AG08396 (cell line): ENCODE data around the gene BLCAP.
"Not testable (repeated sequence)": the region's sequence is repeated elsewhere in the genome, so short reads cannot be mapped to it uniquely, and the experiment has no call there.

Experiments
- DNase-seq: peaks from one replicate; pipeline ENCODE4 v3.0.0; 2012; ENCODE audit warnings: low spot score, mixed read lengths

BLCAP gene

GRCh38 chr20:37527638-37528445, at the start of gene BLCAP:
Gene BLCAP, minus strand, starts transcription at chr20:37527876. Its CDS starts 8,702 bp downstream, at chr20:37519174.
- peak; percentile 96 for DNase-seq

GRCh38 chr20:37577436-37577835, 49.8 kb upstream of the BLCAP start:
- not testable (repeated sequence) for DNase-seq

GRCh38 chr20:37576911-37577310, 49.2 kb upstream of the BLCAP start:
- no peak for DNase-seq

GRCh38 chr20:37575884-37576283, 48.2 kb upstream of the BLCAP start:
- no peak for DNase-seq

GRCh38 chr20:37574199-37574890, 46.7 kb upstream of the BLCAP start:
- no peak for DNase-seq

- DNase-seq, result no peak
Measured at GRCh38 chr20:37573626-37574198, 46.0 kb upstream of the BLCAP start.

GRCh38 chr20:37571033-37571432, 43.4 kb upstream of the BLCAP start:
- no peak for DNase-seq

GRCh38 chr20:37570419-37570818, 42.7 kb upstream of the BLCAP start:
- no peak for DNase-seq

GRCh38 chr20:37567671-37568588, 40.3 kb upstream of the BLCAP start:
- no peak for DNase-seq

GRCh38 chr20:37567331-37567665, 39.6 kb upstream of the BLCAP start:
- no peak for DNase-seq

GRCh38 chr20:37566590-37567330, 39.1 kb upstream of the BLCAP start:
- no peak for DNase-seq

GRCh38 chr20:37565134-37565811, 37.6 kb upstream of the BLCAP start:
- DNase-seq, result no peak

- peak; percentile 85 for DNase-seq
Measured at GRCh38 chr20:37564388-37565133, 36.9 kb upstream of the BLCAP start.

GRCh38 chr20:37564016-37564387, 36.3 kb upstream of the BLCAP start:
- DNase-seq, result no peak

GRCh38 chr20:37562695-37563480, 35.2 kb upstream of the BLCAP start:
- DNase-seq, result no peak

- no peak for DNase-seq
Measured at GRCh38 chr20:37560629-37561028, 33.0 kb upstream of the BLCAP start.

- DNase-seq, result no peak
Measured at GRCh38 chr20:37559312-37560027, 31.8 kb upstream of the BLCAP start.

GRCh38 chr20:37558779-37559178, 31.1 kb upstream of the BLCAP start:
- DNase-seq, result no peak

GRCh38 chr20:37558306-37558705, 30.6 kb upstream of the BLCAP start:
- no peak for DNase-seq
